ENCODE data around the gene PAX7.

Gene PAX7

DNA sequence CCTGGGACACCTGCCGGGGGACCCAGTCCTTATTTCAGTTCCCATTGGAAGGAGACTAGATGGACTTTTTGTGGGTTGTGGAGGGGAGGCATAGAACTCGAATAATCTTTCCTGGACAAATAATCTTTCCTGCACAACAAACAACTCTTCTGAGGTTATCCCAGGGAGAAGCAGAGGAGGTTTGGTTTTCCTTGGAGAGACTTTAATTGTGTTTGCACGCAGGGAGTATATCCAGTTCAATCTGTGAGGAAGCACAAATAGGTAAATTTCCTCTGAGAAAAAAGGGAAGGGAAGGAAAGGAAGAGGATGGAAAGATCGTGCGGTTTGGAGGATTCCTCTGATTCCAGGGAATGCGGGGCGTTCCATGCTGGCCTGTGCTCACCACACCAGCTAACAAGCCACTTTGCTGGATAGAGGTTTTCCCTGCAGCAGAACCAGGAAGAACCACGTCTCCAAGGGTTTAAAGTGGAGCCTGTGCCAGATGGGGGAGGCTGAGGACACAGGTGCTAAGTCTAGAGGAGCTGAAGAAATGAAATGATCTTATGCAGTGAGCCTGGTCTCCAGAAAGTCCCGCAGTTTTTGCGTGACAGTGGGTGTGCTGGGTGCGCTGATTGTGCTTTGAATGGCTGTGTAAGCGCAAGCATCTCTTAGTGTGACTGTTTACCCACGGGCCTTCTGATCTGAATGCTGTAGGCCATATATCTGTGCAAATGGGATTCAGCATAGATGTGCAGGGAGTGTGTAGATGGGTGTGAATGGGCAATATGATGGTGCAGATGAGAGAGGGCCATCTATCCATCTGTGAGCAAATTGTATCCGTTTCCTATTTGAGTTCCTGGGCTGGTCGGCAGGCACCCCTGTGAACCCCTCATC is 7.6 kb downstream of the PAX7 start:
- no peak for DNase-seq (ENCODE audit: low read depth)
- TF ChIP-seq, protein P1, sequence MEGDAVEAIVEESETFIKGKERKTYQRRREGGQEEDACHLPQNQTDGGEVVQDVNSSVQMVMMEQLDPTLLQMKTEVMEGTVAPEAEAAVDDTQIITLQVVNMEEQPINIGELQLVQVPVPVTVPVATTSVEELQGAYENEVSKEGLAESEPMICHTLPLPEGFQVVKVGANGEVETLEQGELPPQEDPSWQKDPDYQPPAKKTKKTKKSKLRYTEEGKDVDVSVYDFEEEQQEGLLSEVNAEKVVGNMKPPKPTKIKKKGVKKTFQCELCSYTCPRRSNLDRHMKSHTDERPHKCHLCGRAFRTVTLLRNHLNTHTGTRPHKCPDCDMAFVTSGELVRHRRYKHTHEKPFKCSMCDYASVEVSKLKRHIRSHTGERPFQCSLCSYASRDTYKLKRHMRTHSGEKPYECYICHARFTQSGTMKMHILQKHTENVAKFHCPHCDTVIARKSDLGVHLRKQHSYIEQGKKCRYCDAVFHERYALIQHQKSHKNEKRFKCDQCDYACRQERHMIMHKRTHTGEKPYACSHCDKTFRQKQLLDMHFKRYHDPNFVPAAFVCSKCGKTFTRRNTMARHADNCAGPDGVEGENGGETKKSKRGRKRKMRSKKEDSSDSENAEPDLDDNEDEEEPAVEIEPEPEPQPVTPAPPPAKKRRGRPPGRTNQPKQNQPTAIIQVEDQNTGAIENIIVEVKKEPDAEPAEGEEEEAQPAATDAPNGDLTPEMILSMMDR (conservative IDR thresholded peaks at IDR 0.05; ENCODE audit: low read depth, low read length): no peak
- no peak overlapping the region for H3K4me3 ChIP-seq (ENCODE audit: low read depth, low read length)

DNA sequence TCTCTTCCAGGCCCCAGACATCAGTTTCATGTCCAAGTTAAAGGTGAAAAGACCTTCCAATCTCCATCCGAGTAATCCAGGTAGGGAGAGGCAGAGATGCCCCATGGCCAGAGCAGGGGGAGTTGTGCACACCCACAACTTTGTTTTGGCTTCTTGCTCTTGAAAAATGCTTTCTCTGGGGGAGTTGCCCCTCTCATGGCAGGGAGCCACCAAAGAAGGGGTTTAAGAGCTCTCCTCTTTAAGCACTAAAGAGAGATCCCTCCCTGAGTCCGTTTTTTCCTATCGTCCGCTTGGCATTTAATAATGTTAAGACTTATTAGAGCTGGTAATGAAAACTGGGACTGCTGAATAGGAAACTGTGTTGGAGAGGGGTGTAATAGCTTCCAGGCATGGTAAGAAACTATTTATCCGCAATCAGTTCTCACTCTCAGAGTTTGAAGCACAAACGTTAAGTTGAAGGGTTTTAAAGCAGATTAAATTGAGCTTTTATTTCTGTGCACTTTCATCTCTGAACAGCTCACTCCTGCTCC is 8.3 kb downstream of the PAX7 start:
- TF ChIP-seq, protein P1 (conservative IDR thresholded peaks at IDR 0.05; ENCODE audit: low read depth, low read length): no peak
- no peak overlapping the region for H3K4me3 ChIP-seq (ENCODE audit: low read depth, low read length)
- no peak for DNase-seq (ENCODE audit: low read depth)

DNA sequence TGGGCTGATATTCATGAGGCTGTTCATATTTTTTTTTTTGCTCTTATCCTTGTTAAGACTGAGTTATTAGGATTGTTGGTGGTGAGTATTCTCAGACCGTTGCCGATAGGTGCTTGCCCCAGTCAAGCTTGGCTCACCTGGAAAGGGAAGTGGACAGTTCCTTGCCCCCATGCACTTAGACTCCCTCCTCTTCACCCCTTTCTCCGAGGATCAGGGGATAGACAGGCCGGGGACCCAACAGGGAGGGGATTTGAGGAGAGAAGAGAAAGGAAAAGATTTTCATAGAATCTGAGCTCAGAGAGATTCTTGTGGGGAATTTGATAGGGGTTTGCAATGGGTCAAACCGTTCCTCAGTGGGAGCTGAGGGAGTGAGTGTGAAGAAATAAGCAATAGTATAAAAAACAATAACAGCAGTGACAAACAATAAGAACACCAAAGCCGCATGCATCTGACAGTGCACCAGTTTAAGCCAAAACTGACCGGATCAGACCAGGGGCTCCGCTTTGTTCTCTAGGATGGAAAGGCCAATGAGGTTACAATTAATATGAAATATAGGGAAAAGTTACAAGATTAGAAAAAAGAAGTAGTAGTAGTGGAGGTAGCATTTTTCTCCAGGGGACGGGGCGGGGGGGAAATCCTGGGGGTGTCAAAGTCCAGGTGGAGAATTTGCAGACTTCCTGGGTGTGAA is 8.9 kb downstream of the PAX7 start:
- TF ChIP-seq, protein P1 (conservative IDR thresholded peaks at IDR 0.05; ENCODE audit: low read depth, low read length): no peak
- H3K4me3 ChIP-seq (ENCODE audit: low read depth, low read length): no peak overlapping the region
- no peak for DNase-seq (ENCODE audit: low read depth)

DNA sequence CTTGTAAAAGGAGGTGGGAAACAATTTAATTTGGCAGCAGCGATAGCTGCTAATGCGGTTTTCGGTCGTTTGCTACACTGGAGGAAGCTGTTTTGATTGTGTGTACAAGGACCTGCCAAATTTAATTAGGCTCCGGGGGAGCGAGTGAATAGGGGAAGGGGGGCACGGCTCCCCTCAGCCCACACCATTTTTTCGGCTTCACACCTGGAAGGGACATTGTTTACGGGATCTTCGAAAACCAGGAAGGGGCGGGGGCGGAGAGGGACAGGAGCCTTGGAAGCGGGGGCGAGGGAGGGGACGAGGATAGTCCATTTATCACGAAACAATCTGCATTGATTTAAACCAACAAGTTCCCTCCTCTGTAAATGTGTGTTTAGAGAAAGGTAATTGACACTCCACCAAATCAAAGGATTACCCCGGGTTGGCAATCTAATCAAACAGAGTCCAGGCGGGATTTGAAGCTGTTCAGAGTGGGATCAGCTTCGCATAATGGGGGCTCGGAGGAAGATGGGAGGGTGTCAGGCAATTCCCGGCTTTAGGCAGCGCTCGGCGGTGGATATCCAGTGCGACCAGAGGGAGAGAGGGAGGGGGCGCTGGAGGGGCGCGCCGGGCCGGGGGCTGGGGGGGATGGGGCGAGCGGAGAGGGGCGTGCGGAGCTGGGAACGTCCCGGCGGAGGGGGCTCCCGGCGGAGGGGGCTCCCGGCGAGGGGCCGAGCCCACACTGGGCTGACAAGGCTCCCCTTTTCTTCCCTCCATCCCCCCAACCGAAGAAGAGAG is 9.8 kb downstream of the PAX7 start:
- DNase-seq (ENCODE audit: low read depth): no peak
- H3K4me3 ChIP-seq (ENCODE audit: low read depth, low read length): no peak overlapping the region
- TF ChIP-seq, protein P1 (conservative IDR thresholded peaks at IDR 0.05; ENCODE audit: low read depth, low read length): no peak

DNA sequence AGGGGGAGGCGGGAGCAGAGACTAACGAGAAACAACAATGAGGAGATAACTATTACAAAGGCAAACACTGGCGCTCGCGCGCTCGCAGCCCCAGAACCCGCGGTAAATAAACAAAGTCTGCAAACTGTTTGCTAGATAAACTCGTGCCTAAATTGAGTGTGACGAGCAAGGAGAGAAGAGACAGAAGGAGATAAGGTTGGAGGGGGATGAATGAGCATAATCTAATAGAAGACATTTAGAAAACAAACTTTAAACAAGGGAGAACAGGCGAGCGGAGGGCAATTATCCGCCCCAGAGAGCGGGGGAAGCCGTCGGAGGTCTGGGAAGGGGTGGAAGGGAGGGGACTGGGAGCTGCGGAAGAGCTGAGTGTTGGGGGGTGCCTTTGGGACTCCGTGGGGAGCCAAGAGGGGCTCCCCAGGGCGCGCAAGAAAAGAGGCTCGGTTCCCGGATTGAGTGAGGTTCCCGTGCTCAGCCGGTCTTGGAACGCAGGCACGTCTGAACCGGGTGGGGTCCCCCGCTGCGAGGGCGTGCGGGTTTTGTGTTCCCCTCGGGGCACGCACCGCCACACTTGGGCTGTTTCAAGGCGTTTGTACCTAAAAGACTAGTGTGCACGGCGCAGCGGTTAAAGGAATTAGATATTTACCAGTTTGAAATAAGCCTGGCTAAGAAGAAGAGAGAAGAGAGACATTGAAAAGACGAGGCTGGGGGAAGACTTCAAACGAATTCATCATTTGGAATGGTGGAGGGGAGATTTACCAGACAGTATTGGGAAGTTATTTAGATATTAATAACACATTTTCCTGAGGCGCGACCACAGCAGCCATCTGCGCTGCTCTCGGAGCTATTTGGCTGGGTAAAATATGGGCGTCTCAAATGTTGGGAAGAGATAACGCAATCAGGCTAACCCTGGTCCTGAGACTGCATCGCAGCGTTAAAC is 10.6 kb downstream of the PAX7 start:
- H3K4me3 ChIP-seq (ENCODE audit: low read depth, low read length): no peak overlapping the region
- TF ChIP-seq, protein P1 (conservative IDR thresholded peaks at IDR 0.05; ENCODE audit: low read depth, low read length): no peak
- no peak for DNase-seq (ENCODE audit: low read depth)

Measured in choroid plexus epithelial cell (primary cell).